ENCODE data around the gene ZEB2. TPM values are rescaled to one million over a fixed set of nuclear protein-coding genes. Genes with fewer than 3 reads are reported as not detected.

The ZEB2 gene
- total RNA-seq, 1 donor from 2014 or later, result 139 TPM

GRCh38 chr2:144496977-144497598 lies 22.8 kb downstream of the ZEB2 start:
- H3K9me3 Mint-ChIP-seq (ENCODE audit: unreplicated experiment), result no peaks in the 10 kb centered on the region
- peaks cover 48% of the 10 kb centered on the region for H3K4me1 Mint-ChIP-seq (ENCODE audit: unreplicated experiment)
- peaks cover 31% of the 10 kb centered on the region for H3K36me3 Mint-ChIP-seq (ENCODE audit: unreplicated experiment)
- H3K4me3 Mint-ChIP-seq (ENCODE audit: unreplicated experiment), result no peak overlapping the region
- no peaks in the 10 kb centered on the region for H3K27me3 Mint-ChIP-seq (ENCODE audit: unreplicated experiment)
- peak overlapping the region; percentile 23 for H3K27ac Mint-ChIP-seq (ENCODE audit: unreplicated experiment)
- no peak for DNase-seq (ENCODE audit: extremely low spot score, unreplicated experiment)
- TF ChIP-seq, protein P1, sequence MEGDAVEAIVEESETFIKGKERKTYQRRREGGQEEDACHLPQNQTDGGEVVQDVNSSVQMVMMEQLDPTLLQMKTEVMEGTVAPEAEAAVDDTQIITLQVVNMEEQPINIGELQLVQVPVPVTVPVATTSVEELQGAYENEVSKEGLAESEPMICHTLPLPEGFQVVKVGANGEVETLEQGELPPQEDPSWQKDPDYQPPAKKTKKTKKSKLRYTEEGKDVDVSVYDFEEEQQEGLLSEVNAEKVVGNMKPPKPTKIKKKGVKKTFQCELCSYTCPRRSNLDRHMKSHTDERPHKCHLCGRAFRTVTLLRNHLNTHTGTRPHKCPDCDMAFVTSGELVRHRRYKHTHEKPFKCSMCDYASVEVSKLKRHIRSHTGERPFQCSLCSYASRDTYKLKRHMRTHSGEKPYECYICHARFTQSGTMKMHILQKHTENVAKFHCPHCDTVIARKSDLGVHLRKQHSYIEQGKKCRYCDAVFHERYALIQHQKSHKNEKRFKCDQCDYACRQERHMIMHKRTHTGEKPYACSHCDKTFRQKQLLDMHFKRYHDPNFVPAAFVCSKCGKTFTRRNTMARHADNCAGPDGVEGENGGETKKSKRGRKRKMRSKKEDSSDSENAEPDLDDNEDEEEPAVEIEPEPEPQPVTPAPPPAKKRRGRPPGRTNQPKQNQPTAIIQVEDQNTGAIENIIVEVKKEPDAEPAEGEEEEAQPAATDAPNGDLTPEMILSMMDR (IDR thresholded peaks at IDR 0.05), result no peak

DNA sequence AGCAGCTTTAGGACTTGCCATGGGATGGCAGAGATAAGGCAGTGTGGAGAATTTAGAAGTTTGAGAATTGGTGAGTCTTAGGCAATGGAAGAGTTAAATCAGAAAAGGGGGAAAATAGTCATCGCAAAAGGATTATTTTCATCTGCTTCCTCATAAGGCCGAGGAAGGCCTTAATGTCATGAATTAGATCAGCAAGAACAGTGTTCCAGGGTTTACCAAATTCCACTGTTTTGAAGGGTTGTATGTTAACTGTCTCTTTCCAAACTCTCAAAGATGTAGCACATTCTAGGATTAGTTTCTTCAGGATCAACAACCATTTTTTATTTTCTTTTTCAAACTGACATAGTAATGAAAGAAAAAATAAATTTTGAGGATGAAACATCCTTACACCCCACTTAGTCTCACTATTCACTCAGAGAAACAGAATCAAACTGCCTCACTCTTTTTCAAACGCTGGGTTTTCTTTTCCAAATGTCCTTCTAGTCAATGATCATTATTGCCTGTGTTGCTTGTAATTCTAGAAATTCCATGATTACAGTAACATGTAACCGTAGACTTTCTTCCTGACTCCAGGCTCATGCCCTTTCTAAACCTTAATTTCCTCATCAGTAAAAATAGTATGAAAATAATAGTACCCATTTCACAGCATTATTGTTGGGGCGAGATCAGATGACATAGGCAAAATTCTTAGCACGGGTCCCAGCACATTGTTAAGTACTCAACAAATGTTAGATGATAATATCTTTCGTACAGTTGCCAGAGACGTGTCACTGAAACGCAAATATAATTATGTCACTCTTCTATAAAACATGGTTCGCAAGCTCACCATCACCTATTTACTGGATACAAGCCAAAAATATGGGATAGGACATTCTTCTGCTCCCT lies 23.6 kb downstream of the ZEB2 start:
- no peaks in the 10 kb centered on the region for H3K9me3 Mint-ChIP-seq (ENCODE audit: unreplicated experiment)
- no peaks in the 10 kb centered on the region for H3K27me3 Mint-ChIP-seq (ENCODE audit: unreplicated experiment)
- peaks cover 48% of the 10 kb centered on the region for H3K4me1 Mint-ChIP-seq (ENCODE audit: unreplicated experiment)
- H3K36me3 Mint-ChIP-seq (ENCODE audit: unreplicated experiment), result peaks cover 34% of the 10 kb centered on the region
- DNase-seq (ENCODE audit: extremely low spot score, unreplicated experiment), result no peak
- TF ChIP-seq, protein P1 (IDR thresholded peaks at IDR 0.05), result no peak
- H3K27ac Mint-ChIP-seq (ENCODE audit: unreplicated experiment), result peak overlapping the region; percentile 53
- H3K4me3 Mint-ChIP-seq (ENCODE audit: unreplicated experiment), result peak overlapping the region; percentile 5

- peak overlapping the region; percentile 5 for H3K4me3 Mint-ChIP-seq (ENCODE audit: unreplicated experiment)
- DNase-seq (ENCODE audit: extremely low spot score, unreplicated experiment), result no peak
Observed at GRCh38 chr2:144495227-144496091, 24.5 kb downstream of the ZEB2 start.

DNA sequence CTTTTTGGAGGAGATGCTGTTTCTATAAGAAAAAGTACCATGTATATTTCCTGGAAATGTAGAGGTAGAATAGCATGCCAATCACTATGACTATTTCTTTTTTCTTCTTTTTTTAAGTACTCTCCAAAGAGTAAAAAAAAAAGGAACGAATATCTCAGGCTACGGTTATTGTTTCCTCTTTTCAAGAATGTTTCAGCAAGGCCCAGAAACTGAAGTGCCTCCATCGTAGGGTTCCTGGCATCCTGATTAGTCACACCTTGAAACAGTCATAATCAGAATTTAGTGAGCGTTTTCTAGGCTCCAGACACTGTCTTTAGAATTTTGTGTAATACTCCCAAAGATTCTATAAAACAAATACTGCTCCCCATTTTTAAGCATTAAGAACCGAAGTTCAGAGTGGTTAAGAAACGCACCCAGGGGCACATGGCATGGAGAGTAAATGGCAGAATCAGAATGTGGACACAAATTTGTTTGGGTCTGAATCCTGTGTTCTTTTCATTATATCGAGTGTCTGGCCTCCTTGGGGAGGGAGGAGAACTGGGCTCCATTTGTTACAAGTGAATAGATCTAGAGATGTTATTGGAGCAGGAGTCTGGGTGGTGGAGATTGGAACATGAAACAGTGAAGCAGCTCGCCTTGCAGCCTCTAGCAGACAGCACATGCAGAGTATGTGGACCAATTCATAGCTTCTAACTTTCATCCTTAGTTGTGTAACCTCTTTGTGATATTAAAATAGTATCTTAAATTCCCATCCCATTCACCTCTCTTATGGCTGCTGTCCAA lies 26.7 kb downstream of the ZEB2 start:
- TF ChIP-seq, protein P1 (IDR thresholded peaks at IDR 0.05), result no peak
- Mint-ChIP-seq H3K4me3 (ENCODE audit: unreplicated experiment) (no peak overlapping the region), H3K36me3 (ENCODE audit: unreplicated experiment) (peaks cover 31% of the 10 kb centered on the region), H3K27ac (ENCODE audit: unreplicated experiment) (peak overlapping the region; percentile 5), H3K4me1 (ENCODE audit: unreplicated experiment) (peaks cover 63% of the 10 kb centered on the region), H3K27me3 (ENCODE audit: unreplicated experiment) (no peaks in the 10 kb centered on the region), H3K9me3 (ENCODE audit: unreplicated experiment) (no peaks in the 10 kb centered on the region)
- no peak for DNase-seq (ENCODE audit: extremely low spot score, unreplicated experiment)

More at GRCh38 chr2:144495227-144496091, 24.5 kb downstream of the ZEB2 start:
- peaks cover 46% of the 10 kb centered on the region for H3K4me1 Mint-ChIP-seq (ENCODE audit: unreplicated experiment)
- no peaks in the 10 kb centered on the region for H3K27me3 Mint-ChIP-seq (ENCODE audit: unreplicated experiment)
- H3K9me3 Mint-ChIP-seq (ENCODE audit: unreplicated experiment), result no peaks in the 10 kb centered on the region
- TF ChIP-seq, protein P1 (IDR thresholded peaks at IDR 0.05), result no peak
- H3K36me3 Mint-ChIP-seq (ENCODE audit: unreplicated experiment), result peaks cover 34% of the 10 kb centered on the region
- H3K27ac Mint-ChIP-seq (ENCODE audit: unreplicated experiment), result peak overlapping the region; percentile 53
